Neural progenitor cell (in vitro differentiated cells): ENCODE measurements around the gene PCSK6. TPM values are rescaled to one million over a fixed set of nuclear protein-coding genes. Genes with fewer than 3 reads are reported as not detected.

Source experiments
- DNase-seq: peaks from one replicate; pipeline ENCODE4 v3.0.0-alpha.2; 2016; ENCODE audit warnings: low spot score
- H2AFZ ChIP-seq: fragments of 200-600 bp; sonication (generic); replicated peaks from 2 replicates; pipeline ENCODE4 v1.6.1; 2016; ENCODE audit warnings: antibody characterized with exemption
- H3F3A ChIP-seq: fragments of 200-600 bp; sonication (generic); 2 replicates; pipeline ENCODE4 v1.6.1; 2016; ENCODE audit warnings: antibody characterized with exemption, low read depth
- H3K27ac ChIP-seq: fragments of 200-600 bp; sonication (generic); 2 replicates; pipeline ENCODE4 v1.5.1; 2016; ENCODE audit warnings: mild to moderate bottlenecking
- H3K27me3 ChIP-seq: fragments of 200-600 bp; sonication (generic); 2 replicates; pipeline ENCODE4 v1.6.1; 2016; ENCODE audit warnings: mild to moderate bottlenecking, moderate library complexity
- H3K36me3 ChIP-seq: fragments of 200-600 bp; sonication (generic); 2 replicates; pipeline ENCODE4 v1.5.1; 2016
- H3K4me1 ChIP-seq: fragments of 200-600 bp; sonication (generic); 2 replicates; pipeline ENCODE4 v1.6.1; 2016; ENCODE audit warnings: mixed run types
- H3K4me2 ChIP-seq: fragments of 200-600 bp; sonication (generic); 2 replicates; pipeline ENCODE4 v1.6.1; 2016
- H3K4me3 ChIP-seq: fragments of 200-600 bp; sonication (generic); 2 replicates; pipeline ENCODE4 v1.5.1; 2016
- H3K79me2 ChIP-seq: fragments of 200-600 bp; sonication (generic); 2 replicates; pipeline ENCODE4 v1.6.1; 2016; ENCODE audit warnings: low read depth
- H3K9ac ChIP-seq: fragments of 200-600 bp; sonication (generic); 2 replicates; pipeline ENCODE4 v1.6.1; 2016
- H3K9me3 ChIP-seq: fragments of 200-600 bp; sonication (generic); 2 replicates; pipeline ENCODE4 v1.5.1; 2016; ENCODE audit warnings: low read depth
- H4K20me1 ChIP-seq: fragments of 200-600 bp; sonication (generic); 2 replicates; pipeline ENCODE4 v1.6.1; 2016; ENCODE audit warnings: low read depth
- H3K27ac Mint-ChIP-seq: 3 replicates; pipeline ENCODE4 v1.8.0; 2021; ENCODE audit warnings: mixed read lengths
- H3K27me3 Mint-ChIP-seq: 2 replicates; pipeline ENCODE4 v1.8.0; 2022; ENCODE audit warnings: low read depth, mild to moderate bottlenecking, inconsistent platforms, moderate library complexity, mixed read lengths; ENCODE audit not compliant: insufficient read depth
- H3K36me3 Mint-ChIP-seq: 3 replicates; pipeline ENCODE4 v1.8.0; 2021; ENCODE audit warnings: mixed read lengths
- H3K4me1 Mint-ChIP-seq: 3 replicates; pipeline ENCODE4 v1.8.0; 2021; ENCODE audit warnings: mixed read lengths
- H3K4me3 Mint-ChIP-seq: 3 replicates; pipeline ENCODE4 v1.8.0; 2021; ENCODE audit warnings: mild to moderate bottlenecking, moderate library complexity, mixed read lengths
- H3K9me3 Mint-ChIP-seq: 3 replicates; pipeline ENCODE4 v1.8.0; 2020; ENCODE audit warnings: mixed read lengths
- EZH2 ChIP-seq: fragments of 200-600 bp; sonication (generic); IDR thresholded peaks from 2 replicates; pipeline ENCODE4 v1.6.1; 2017; ENCODE audit warnings: antibody characterized with exemption, mild to moderate bottlenecking, moderate library complexity
- EZH2phosphoT487 ChIP-seq: fragments of 200-600 bp; sonication (generic); IDR thresholded peaks from 2 replicates; pipeline ENCODE4 v1.6.1; 2017; ENCODE audit warnings: antibody characterized with exemption
- total RNA-seq: library from RNA; depleted of rRNA; stranded (reverse); fragments of >200 nt; gene quantifications from 2 replicates; pipeline ENCODE4 v1.2.3, GENCODE V29; 2015; ENCODE audit warnings: low replicate concordance
- TF ChIP-seq, protein P1 (sequence below): fragments of 200-600 bp; sonication (generic); IDR thresholded peaks from 2 replicates; pipeline ENCODE4 v1.5.1; 2017; ENCODE audit warnings: antibody characterized with exemption, mild to moderate bottlenecking

PCSK6 gene
- total RNA-seq, 1 donor from 2014 or later = 1.9 TPM

DNA sequence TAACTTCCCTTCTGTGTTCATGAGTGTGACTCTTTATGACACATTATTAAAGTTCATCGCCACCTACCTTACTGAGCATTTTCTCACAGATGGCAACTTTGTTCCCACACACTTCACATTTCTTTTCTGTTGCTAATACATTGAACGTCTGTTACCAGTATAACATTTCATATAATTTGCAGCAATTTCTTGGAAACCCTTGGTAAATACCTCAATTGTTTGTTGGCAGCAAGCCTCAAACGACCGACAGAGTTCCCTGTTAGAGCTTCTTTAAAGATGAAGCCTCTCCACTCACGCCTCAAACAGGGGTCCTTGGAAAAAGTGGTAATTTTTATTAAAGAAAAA lies 234.5 kb downstream of the PCSK6 start:
- H3K36me3 Mint-ChIP-seq = no peaks in the 10 kb centered on the region
- peaks cover 7% of the 10 kb centered on the region for H3K27me3 Mint-ChIP-seq
- peaks cover 10% of the 10 kb centered on the region for H3K79me2 ChIP-seq
- no peaks in the 10 kb centered on the region for H3K9me3 Mint-ChIP-seq
- peaks cover 10% of the 10 kb centered on the region for H4K20me1 ChIP-seq
- no peaks in the 10 kb centered on the region for H3K9me3 ChIP-seq
- no peak overlapping the region for H3K9ac ChIP-seq
- TF ChIP-seq EZH2 (no peak), EZH2phosphoT487 (no peak)
- TF ChIP-seq, protein P1, sequence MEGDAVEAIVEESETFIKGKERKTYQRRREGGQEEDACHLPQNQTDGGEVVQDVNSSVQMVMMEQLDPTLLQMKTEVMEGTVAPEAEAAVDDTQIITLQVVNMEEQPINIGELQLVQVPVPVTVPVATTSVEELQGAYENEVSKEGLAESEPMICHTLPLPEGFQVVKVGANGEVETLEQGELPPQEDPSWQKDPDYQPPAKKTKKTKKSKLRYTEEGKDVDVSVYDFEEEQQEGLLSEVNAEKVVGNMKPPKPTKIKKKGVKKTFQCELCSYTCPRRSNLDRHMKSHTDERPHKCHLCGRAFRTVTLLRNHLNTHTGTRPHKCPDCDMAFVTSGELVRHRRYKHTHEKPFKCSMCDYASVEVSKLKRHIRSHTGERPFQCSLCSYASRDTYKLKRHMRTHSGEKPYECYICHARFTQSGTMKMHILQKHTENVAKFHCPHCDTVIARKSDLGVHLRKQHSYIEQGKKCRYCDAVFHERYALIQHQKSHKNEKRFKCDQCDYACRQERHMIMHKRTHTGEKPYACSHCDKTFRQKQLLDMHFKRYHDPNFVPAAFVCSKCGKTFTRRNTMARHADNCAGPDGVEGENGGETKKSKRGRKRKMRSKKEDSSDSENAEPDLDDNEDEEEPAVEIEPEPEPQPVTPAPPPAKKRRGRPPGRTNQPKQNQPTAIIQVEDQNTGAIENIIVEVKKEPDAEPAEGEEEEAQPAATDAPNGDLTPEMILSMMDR = no peak
- no peak overlapping the region for H3K4me2 ChIP-seq
- no peak for DNase-seq
- H3F3A ChIP-seq = peaks cover 23% of the 10 kb centered on the region
- H3K4me1 ChIP-seq = peaks cover 21% of the 10 kb centered on the region
- H3K4me1 Mint-ChIP-seq = peaks cover 36% of the 10 kb centered on the region
- no peak overlapping the region for H2AFZ ChIP-seq
- no peak overlapping the region for H3K27ac ChIP-seq
- H3K27me3 ChIP-seq = peaks cover 14% of the 10 kb centered on the region
- no peak overlapping the region for H3K27ac Mint-ChIP-seq
- no peak overlapping the region for H3K4me3 Mint-ChIP-seq
- H3K4me3 ChIP-seq = no peak overlapping the region
- no peaks in the 10 kb centered on the region for H3K36me3 ChIP-seq

DNA sequence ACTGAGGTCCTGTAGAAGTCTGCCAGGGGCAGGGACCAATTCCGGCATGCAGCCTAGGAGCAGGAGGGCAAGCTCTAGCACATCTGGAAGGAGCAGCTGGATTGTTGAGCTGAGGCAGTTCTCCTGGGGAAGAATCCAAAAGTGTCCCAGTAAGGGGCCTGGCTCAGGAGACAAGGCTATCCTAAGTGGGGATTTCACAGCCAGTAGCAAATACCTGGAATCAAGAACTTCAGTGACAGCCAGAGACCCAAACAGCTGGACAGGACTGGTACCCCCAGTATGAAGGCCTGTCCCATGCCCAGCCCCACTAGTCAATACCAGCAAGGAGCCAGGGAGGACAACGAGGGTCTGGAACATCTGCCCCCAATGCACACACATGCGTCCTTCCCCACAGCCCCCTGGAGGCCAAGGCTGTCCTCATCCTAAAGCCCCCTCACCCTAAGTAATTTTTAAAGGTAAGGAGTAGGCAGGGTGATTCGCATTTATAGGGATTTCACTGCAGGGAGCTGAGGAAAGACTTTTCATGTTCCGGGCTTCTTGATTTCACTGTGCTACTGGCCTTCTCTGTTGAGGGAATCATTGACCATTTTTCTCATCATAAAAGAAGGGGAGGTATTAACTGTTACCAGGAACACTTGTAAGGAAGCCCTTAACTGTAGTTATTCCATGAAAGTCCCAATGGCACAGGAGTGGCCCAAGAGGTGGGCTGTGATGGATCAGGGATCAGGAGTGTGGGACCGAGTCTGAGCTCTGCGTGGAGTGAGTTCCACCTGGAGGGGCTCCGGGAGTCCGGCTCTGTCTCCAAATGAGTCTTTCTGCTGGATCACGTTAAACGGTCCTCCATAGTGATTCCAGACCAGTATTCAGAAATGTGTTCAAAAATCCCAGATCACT lies 235.1 kb downstream of the PCSK6 start:
- H3K4me1 Mint-ChIP-seq = peaks cover 40% of the 10 kb centered on the region
- no peak overlapping the region for H3K27ac Mint-ChIP-seq
- TF ChIP-seq EZH2phosphoT487 = no peak
- no peak for TF ChIP-seq EZH2
- TF ChIP-seq, protein P1 = no peak
- H3K4me3 ChIP-seq = no peak overlapping the region
- peaks cover 7% of the 10 kb centered on the region for H3K27me3 Mint-ChIP-seq
- no peak overlapping the region for H3K4me2 ChIP-seq
- H3F3A ChIP-seq = peaks cover 23% of the 10 kb centered on the region
- H3K4me1 ChIP-seq = peaks cover 27% of the 10 kb centered on the region
- H3K9me3 Mint-ChIP-seq = no peaks in the 10 kb centered on the region
- H3K36me3 Mint-ChIP-seq = no peaks in the 10 kb centered on the region
- H3K9me3 ChIP-seq = no peaks in the 10 kb centered on the region
- H3K9ac ChIP-seq = no peak overlapping the region
- no peak overlapping the region for H2AFZ ChIP-seq
- H3K27me3 ChIP-seq = peaks cover 14% of the 10 kb centered on the region
- H3K79me2 ChIP-seq = peaks cover 17% of the 10 kb centered on the region
- no peak for DNase-seq
- no peak overlapping the region for H3K27ac ChIP-seq
- H3K36me3 ChIP-seq = no peaks in the 10 kb centered on the region
- no peak overlapping the region for H3K4me3 Mint-ChIP-seq
- peaks cover 16% of the 10 kb centered on the region for H4K20me1 ChIP-seq

Other genes with a start within 250 kb of the PCSK6 start
- gene CHSY1, start 237.7 kb downstream of the PCSK6 start, total RNA-seq = 23.3 TPM in 2 replicates
- gene SELENOS, start 212.2 kb downstream of the PCSK6 start, total RNA-seq = 26.0 and 39.1 TPM in 2 replicates
- gene SNRPA1, start 194.5 kb downstream of the PCSK6 start, total RNA-seq = 64.6 and 98.0 TPM in 2 replicates
- 41.6 and 58.4 TPM in 2 replicates for gene TM2D3, start 162.7 kb upstream of the PCSK6 start, total RNA-seq
- 19.7 and 21.2 TPM in 2 replicates for gene TARS3, start 234.8 kb upstream of the PCSK6 start, total RNA-seq